A549 treated with Mapracorat at 1 μM for 4 hours (cell line): ENCODE measurements around the gene KLHL20. TPM values are rescaled to one million over a fixed set of nuclear protein-coding genes. Genes with fewer than 3 reads are reported as not detected.

Experiments used
- total RNA-seq: library from RNA; stranded (reverse); fragments of 200-300 nt; extraction: Qiagen RNA extraction; gene quantifications from 5 replicates; pipeline ENCODE4 v1.2.3, GENCODE V29; 2022

The KLHL20 gene
- total RNA-seq: 11.1 to 13.5 TPM (median 12.4 TPM) in 5 replicates

GRCh38 chr1:173714759-173715537 lies at the start of gene KLHL20:
KLHL20 (plus strand) TSS chr1:173714981; CDS start chr1:173716044, 1,063 bp downstream.

GRCh38 chr1:173669491-173669941 lies 45.3 kb upstream of the KLHL20 start, which contains the start of gene ANKRD45:
ANKRD45 (minus strand) TSS chr1:173669851; CDS start chr1:173659418, 10,433 bp downstream.

GRCh38 chr1:173824315-173825081 lies 109.7 kb downstream of the KLHL20 start, which contains the start of the genes CENPL and DARS2:
CENPL (minus strand) TSS chr1:173824883; CDS start chr1:173811299, 13,584 bp downstream.
DARS2 (plus strand) TSS chr1:173824673; CDS start chr1:173825230, 557 bp downstream.

Other genes starting within 250 kb of the KLHL20 start
- gene PRDX6, start 237.6 kb upstream of the KLHL20 start, total RNA-seq: 321 to 342 TPM (median 333 TPM) in 5 replicates
- gene SLC9C2, start 111.9 kb upstream of the KLHL20 start, total RNA-seq: not detected in 5 replicates
- not detected in 5 replicates for gene TEX50, start 79.6 kb upstream of the KLHL20 start, total RNA-seq
- 0.08 to 0.15 TPM (median 0.10 TPM) in 5 replicates for gene ANKRD45, start 45.1 kb upstream of the KLHL20 start, total RNA-seq
- gene DARS2, start 109.7 kb downstream of the KLHL20 start, total RNA-seq: 38.2 to 42.9 TPM (median 42.0 TPM) in 5 replicates
- gene CENPL, start 109.9 kb downstream of the KLHL20 start, total RNA-seq: 11.9 to 15.1 TPM (median 12.8 TPM) in 5 replicates
- gene GAS5, start 153.0 kb downstream of the KLHL20 start, total RNA-seq: 273 to 346 TPM (median 286 TPM) in 5 replicates
- gene ZBTB37, start 153.4 kb downstream of the KLHL20 start, total RNA-seq: 1.0 to 1.5 TPM (median 1.2 TPM) in 5 replicates
- not detected in 5 replicates for gene SERPINC1, start 202.3 kb downstream of the KLHL20 start, total RNA-seq